ENCODE measurements around the gene TSGA10.
A peak's percentile ranks its signal among the peaks of the same experiment; 100 is the strongest.

The TSGA10 gene

DNA sequence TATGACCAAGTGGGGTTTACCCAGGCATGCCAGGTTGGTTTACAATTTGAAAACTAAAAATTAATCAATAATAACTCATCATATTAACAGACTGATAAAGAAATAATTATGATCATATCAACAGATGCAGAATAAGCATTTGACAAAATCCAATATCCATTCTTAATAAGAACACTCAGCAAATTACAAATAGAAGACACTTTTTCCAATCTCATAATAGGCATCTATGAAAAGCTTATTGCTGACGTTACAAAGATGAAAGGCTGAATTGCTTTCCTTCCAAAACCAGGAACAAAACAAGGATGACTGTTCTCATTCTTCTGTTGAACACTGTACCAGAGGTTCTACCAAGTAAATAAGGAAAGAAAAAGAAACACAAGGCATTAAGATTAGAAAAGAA lies 68.4 kb downstream of the TSGA10 start:
- TF ChIP-seq, protein P1, sequence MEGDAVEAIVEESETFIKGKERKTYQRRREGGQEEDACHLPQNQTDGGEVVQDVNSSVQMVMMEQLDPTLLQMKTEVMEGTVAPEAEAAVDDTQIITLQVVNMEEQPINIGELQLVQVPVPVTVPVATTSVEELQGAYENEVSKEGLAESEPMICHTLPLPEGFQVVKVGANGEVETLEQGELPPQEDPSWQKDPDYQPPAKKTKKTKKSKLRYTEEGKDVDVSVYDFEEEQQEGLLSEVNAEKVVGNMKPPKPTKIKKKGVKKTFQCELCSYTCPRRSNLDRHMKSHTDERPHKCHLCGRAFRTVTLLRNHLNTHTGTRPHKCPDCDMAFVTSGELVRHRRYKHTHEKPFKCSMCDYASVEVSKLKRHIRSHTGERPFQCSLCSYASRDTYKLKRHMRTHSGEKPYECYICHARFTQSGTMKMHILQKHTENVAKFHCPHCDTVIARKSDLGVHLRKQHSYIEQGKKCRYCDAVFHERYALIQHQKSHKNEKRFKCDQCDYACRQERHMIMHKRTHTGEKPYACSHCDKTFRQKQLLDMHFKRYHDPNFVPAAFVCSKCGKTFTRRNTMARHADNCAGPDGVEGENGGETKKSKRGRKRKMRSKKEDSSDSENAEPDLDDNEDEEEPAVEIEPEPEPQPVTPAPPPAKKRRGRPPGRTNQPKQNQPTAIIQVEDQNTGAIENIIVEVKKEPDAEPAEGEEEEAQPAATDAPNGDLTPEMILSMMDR (IDR thresholded peaks at IDR 0.05; ENCODE audit: low read depth, low read length): no peak
- DNase-seq (ENCODE audit: extremely low read depth, low read depth): no peak

DNA sequence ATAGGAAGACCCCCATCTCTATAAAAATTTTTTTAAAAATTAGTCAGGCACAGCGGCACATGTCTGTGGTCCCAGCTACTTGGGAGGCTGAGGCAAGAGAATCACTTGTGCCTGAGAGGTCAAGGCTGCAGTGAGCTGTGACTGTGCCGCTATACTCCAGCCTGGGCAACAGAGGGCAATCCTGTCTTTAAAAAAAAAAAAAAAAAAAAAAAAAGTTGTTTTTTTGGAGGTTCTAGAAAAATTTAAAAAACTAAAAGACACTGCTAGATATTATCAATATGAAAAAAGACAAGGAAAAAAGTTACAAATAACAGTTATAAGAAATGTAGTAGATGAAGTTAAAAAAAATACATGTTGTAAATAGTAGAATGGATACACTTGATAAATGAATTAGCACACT lies 69.3 kb downstream of the TSGA10 start:
- DNase-seq (ENCODE audit: extremely low read depth, low read depth): no peak
- TF ChIP-seq, protein P1 (IDR thresholded peaks at IDR 0.05; ENCODE audit: low read depth, low read length): peak; percentile 39

DNA sequence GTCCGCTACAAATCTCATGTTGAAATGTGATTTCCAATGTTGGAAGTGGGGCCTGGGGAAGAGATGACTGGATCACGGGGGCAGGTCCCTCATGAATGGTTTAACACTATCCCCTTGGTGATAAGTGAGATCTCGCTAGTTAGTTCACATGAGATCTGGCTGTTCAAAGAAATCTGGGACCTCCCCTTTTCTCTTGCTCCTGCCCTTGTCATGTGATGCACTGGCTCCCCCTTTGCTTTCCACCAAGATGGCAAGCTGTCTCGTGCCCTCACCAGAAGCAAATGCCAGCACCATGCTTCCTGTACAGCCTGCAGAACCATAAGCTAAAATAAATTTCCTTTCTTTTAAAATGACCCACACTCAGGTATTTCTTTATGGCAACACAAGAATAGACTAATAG lies 70.5 kb downstream of the TSGA10 start:
- TF ChIP-seq, protein P1 (IDR thresholded peaks at IDR 0.05; ENCODE audit: low read depth, low read length): no peak
- no peak for DNase-seq (ENCODE audit: extremely low read depth, low read depth)

DNA sequence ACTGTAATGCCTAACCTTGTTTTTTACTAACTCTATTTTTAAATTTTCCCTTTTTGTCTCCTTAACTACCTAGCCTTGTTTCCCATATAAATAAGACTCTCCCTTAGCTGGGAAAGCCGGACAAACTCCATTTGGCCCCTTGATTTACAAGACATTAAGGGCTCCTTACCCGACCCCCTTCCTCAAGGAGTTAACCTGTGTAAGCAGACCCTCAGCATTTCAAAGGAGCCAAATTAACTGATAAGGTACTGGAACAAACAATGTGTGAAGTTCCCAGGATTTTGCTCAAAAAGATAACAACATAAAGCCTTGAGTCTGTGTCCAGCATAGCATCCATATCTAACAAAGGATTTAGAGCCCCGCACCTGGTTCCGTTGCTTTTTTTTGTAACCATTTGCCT lies 72.9 kb downstream of the TSGA10 start:
- TF ChIP-seq, protein P1 (IDR thresholded peaks at IDR 0.05; ENCODE audit: low read depth, low read length): no peak
- no peak for DNase-seq (ENCODE audit: extremely low read depth, low read depth)

DNA sequence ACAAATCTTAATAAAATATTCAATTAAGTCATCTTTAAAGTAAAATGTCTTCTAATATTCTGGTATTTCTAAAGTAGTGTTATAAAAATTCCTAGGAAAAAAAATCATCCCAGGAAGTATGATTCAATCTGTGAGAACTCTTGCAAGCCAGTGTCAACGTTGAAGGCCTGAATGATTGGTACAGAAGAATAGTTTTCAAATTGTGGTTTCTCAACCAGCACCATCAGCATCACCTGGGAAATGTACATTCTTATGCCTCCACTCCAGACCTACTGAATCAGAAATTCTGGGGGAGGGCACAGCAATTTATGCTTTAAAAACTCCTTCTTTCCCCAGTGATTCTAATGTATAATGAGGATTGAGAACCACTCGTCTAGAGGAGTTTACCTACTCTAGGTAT lies 75.5 kb downstream of the TSGA10 start:
- DNase-seq (ENCODE audit: extremely low read depth, low read depth): no peak
- TF ChIP-seq, protein P1 (IDR thresholded peaks at IDR 0.05; ENCODE audit: low read depth, low read length): no peak

DNA sequence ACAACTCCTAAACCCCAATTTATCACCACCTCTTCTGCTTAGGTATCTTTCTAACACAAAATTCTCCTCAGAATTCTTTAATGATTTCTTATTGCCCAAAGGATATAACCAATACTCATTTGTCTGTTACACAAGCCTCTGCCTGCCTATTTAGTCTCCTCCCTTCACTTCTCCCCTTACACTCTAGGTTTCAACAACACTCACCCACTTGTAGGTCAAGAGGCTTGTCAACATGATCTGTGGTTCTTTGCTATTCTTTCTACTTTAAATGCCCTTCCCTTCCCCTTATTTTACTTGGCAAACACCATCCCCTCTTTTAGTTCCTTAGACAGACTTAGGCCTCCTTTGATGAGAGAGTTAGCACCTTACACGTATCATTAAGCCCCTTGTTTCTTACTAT lies 82.2 kb downstream of the TSGA10 start:
- no peak for DNase-seq (ENCODE audit: extremely low read depth, low read depth)
- TF ChIP-seq, protein P1 (IDR thresholded peaks at IDR 0.05; ENCODE audit: low read depth, low read length): no peak

DNA sequence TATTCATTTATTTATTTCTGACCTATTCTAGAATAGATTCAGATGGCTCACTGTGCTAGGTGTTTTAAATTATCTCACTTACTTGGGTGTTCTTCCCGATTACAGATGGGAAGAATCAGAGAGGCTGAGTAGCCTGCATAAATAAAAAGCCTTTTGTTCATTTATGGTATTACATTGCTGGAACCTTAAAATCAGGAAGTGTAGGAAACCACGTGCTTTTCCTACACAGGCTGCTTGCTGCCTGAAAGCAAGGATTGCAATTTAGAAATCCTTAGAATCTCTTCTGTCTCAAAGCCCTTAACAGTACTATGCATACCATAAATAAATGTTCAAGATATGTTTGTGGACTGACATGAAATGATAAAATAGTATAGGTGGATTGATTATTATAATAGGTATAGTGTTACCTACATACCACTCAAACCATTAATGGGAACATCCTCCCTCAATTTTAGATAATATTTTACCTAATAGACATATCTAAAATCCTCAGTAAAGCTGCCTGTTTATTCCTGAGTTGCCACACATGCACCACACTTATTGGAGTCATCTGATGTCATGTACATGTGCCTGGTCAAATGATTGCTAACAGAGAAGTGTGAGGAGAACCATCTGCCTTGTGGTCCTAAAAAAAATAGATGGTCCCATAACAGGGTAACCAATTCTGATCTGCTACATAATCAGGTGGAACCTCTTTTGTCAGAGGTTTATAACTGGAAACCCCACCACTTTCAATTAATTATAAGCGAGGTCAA lies 86.7 kb downstream of the TSGA10 start:
- no peak for DNase-seq (ENCODE audit: extremely low read depth, low read depth)
- TF ChIP-seq, protein P1 (IDR thresholded peaks at IDR 0.05; ENCODE audit: low read depth, low read length): no peak
